Anterior cingulate cortex (tissue), 58 donors: ENCODE measurements around the gene PTRH2.
"Not testable (repeated sequence)": the region's sequence is repeated elsewhere in the genome, so short reads cannot be mapped to it uniquely, and the experiment has no call there.

Experiments used
- DNase-seq, 58 donors: peaks; one replicate each; lab custom pipeline; 2025; lab: John Stamatoyannopoulos, UW

PTRH2 gene

DNA sequence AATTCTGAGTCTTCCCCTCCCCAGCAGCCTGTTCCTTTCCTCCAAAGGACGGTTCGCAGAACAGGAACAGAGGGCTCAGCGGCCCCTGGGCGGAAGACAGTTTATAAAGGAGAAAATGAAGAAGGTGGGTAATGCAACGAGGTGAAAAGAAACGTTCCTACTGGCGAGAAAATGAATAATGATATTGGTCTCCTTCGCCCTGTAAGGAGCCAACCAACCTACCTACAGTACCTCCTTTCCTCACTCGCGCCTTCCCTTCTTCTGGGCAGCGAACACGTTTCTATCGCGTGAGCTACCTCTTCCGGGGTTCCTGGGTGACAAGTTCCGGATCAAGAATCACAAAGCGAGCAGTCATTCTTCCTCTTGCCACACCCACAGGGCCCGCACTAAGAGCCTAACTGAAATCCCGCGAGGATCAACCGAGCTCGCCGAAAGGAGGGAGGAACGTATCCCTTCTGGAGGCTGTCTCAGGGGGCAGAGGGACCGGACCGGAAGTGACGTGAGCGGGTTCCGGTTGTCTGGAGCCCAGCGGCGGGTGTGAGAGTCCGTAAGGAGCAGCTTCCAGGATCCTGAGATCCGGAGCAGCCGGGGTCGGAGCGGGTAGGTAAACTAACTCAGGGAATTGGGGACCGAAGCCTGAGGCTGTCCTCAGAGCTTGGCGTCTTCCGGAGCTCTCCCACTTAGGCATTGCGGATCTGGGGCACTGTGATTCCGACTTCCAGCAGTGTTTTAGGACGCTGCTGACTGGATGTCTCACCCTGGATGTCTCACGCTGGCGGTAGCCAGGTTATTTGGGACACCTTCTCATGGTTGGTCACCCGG lies at the start of gene PTRH2, which contains the start of gene VMP1:
Gene PTRH2 (minus strand): TSS at position 282 of the 822 bp plus-strand sequence. CDS start 9,452 bp downstream, outside the sequence.
Gene VMP1 (plus strand): TSS at position 506 of the 822 bp plus-strand sequence. CDS start 23,793 bp downstream, outside the sequence.
- DNase-seq: peak; percentile 84 to 100 (median 98)

DNA sequence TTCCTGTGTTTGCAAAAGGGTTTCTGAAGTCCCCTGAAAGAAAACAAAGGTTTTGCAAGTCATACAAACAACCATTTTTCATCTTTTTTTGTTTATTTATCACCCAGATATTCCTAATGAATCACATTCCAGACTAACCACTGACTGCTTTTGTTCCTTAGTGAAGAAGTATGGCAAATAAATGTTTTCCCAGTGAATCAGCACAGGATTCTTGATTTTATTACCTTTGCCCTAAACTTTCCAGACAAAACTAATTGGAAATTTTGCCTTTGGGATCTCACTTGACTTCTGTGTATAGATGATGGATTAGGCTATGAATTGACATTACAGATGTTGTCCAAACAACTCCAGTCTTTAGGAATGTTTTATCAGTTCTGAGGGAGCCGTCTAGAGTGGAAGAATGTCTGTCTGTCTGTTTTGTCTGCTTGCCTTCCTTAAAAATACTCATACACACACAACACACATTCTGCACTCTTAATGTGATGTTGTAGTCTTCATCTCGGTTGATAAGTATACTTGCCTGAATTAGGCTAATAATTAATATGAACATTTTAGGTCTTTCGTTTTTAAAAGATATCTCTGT lies 49.1 kb upstream of the PTRH2 start:
- no peak for DNase-seq

DNA sequence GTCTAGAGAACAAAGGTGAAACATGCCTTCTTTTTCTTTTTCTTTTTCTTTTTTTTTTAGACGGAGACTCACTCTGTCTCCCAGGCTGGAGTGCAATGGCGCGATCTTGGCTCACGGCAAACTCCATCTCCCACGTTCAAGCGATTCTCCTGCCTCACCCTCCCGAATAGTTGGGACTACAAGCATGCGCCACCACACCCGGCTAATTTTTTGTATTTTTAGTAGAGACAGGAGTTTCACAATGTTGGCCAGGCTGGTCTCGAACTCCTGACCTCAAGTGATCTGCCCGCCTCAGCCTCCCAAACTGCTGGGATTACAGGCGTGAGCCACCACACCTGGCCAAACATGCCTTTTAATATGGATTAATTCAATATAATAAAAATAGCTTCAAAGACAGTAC lies 47.8 kb upstream of the PTRH2 start:
- not testable (repeated sequence) for DNase-seq

DNA sequence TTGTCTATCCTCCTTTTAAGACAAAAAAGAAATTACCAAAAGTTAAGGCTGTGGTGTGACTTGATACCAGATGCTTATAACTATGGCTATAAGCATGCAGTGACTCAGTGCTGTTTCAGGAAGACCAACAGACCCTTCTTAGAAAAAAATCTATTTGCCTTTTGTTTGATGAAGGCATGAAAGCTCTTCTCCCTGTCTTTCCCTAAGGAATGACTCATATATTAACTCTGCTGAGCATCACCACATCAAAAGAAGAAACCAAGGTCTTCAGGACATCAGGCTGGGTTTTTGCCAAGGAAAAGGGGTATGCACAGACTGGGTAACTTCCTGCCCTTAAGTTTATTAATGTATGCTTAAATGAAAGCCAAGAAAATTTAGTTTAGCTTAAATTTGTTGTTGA lies 47.3 kb upstream of the PTRH2 start:
- no peak for DNase-seq

GRCh38 chr17:59753522-59754467 lies 46.6 kb upstream of the PTRH2 start:
- DNase-seq: peak in 4 of 58 donors; percentile 2 to 61 (median 28)

DNA sequence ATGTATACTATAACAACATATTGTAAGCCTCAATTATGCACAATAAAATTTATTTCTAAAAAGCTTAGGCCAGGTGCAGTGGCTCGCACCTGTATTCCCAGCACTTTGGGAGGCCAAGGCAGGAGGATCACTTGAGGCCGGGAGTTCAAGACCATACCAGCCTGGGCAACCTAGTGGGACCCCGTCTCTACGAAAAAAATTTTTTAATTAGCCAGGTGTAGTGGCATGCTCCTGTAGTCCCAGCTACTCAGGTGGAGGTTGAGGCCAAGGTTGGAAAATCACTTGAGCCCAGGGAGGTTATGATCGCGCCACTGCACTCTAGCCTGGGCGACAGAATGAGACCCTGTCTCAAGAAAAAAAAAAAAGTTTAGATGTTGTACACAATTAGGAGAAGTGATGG lies 45.7 kb upstream of the PTRH2 start:
- DNase-seq: no peak

GRCh38 chr17:59752446-59752845 lies 45.2 kb upstream of the PTRH2 start:
- DNase-seq: no peak

- DNase-seq: no peak
Observed at GRCh38 chr17:59751955-59752413, 44.8 kb upstream of the PTRH2 start.

GRCh38 chr17:59748591-59748990 lies 41.4 kb upstream of the PTRH2 start:
- DNase-seq: no peak

DNA sequence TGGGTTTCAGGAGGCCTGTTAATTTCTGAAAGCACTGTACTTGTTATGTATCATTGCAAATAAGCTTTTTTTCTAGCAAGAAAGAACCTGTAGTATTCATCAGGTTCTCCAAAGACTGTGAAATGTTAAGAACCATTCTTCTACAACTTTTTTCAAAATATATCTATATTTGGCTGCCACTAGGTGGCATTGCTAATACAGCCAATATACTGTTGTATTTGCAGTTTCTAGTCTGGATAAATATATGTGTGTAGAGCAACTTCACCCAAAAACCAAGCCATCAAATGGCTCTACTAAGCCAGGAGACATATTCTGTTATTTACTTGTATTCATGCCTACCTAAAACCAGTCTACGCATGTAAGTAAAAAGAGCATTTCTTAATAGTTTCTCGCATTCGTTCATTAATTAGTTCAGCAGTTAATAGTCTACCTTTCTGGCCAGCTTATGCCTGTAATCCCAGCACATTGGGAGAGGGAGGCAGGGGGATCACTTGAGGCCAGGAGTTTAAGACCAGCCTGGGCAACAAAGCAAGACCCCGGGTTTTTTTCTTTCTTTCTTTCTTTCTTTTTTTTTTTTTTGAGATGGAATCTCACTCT lies 39.7 kb upstream of the PTRH2 start:
- DNase-seq: no peak

GRCh38 chr17:59745040-59745439 lies 37.8 kb upstream of the PTRH2 start:
- DNase-seq: no peak

GRCh38 chr17:59743842-59744241 lies 36.6 kb upstream of the PTRH2 start:
- no peak for DNase-seq

GRCh38 chr17:59737324-59737723 lies 30.1 kb upstream of the PTRH2 start:
- DNase-seq: no peak

DNA sequence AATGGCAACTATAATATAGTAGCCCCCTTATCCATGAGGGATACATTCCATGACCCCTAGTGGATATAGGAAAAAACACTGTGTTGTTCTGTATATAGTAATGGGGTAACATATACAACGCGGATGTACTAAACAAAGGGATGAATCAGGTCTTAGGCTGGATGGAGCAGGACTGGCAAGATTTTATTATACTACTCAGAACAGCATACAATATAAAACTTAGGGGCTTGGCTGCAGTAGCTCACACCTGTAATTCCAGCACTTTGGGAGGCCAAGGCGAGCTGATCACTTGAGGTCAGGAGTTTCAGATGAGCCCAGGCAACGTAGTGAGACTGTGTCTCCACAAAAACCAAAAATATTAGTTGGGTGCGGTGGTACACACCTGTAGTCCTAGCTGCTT lies 27.0 kb upstream of the PTRH2 start:
- no peak for DNase-seq

DNA sequence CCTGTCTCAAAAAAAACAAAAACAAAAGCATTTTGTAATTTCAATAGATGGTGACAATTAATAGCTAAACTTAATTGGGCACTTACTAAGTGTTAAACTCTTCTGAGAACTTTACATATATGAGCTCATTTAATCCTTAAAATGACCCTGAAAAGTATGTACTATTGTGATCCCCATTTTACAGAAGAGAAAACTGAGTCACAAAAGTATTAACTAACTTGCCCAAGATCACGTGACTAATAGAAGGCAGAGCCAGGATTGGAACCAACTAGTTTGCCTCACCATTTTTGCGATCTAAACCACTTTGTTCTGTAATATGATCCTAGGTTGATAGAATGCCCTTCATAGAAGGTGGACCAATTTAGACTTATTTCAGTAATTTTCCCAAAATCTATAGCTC lies 26.5 kb upstream of the PTRH2 start:
- no peak for DNase-seq

- no peak for DNase-seq
Observed at GRCh38 chr17:59730268-59730834, 23.1 kb upstream of the PTRH2 start.

- no peak for DNase-seq
Observed at GRCh38 chr17:59727817-59728533, 20.7 kb upstream of the PTRH2 start.

DNA sequence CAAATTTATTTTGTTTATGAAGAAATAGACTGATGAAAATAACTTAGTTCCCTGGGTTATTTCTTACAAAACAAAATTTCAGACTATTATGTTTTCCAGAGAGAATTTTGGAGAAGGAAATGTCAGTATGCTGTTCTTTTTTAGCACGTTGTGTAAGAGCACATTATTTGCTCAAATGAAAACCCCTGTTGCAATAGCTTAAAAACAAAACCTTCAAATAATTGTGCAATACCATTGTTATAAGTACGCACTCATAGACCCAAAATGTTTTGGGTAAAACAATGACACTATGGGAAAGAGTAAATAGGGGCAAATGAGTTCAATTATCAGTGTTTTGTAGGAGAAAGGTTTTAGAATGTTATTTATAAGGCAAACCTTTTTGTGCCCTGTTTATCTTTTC lies 18.5 kb upstream of the PTRH2 start:
- no peak for DNase-seq

GRCh38 chr17:59723607-59724006 lies 16.4 kb upstream of the PTRH2 start:
- DNase-seq: no peak
